GM19463 (cell line): Measurements from ENCODE around the gene COL5A2.

ENCODE experiments used
- ATAC-seq: cut with Tn5 transposase; IDR thresholded peaks from one replicate; pipeline ENCODE4 v1.9.1; 2021; ENCODE audit warnings: mild to moderate bottlenecking, moderate library complexity; ENCODE audit not compliant: unreplicated experiment

The COL5A2 gene

DNA sequence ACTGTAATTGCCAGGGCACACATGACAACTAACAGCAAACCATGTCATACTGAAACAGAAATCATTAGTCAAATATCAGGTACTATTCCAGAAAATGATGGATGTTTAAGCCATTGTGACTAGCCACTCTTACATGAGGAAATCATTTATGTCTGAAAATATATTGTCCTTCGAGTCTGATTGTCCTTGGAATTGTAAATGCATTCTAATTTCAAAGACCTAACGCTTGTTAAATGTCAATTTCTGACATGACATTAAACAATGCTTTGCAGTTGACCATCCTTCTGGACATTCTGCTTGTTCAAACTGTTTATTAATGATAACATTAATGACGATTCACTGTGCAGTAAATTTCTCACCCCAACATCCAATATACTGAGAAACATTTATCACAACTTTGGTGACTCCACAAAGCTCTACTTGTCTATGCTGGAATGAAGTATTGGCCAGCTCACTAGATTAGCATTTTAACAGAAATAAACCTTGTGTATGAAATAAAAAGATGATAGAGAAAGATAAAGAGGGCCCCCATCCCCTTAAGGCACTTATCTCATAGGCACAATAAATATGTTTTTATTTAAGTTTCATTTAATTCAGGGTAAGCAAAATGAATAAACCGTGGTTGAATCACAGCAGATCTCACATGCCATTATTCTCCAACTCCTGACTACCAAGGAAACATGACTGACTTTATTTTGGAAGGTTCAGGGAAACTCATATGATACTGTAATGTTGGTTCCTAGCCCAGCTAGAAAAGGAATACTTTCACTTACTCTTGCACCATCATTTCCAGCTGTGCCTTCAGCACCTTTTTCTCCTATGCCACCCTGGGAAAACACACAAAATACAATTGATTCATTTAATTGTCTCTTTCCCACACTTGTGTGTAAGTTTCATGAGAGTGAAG, 123.1 kb downstream of the COL5A2 start:
- ATAC-seq: no peak

DNA sequence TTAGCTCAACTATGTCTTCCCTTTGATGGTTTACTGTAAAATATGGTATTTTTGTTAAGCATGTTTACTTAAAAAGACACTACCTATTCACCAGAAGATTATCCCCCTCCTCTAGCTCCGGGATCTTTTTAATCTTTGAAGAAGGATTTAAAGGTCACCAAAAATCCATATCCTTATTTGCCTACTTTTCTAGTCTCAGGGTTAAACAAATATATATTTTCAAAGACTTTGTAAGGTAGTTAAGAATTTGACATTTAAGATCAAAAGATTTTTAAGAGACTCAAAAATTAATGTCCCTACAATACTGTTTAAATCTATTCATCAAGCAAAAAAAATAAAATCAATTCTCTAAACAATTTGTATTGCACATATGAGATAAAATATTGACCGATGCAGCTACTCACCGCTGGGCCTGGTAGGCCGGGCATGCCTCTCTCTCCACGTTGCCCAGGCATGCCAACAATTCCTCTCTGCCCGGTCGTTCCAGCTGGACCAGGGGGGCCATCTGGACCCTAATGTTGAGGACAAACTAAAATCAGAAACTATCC, 129.3 kb downstream of the COL5A2 start:
- no peak for ATAC-seq

DNA sequence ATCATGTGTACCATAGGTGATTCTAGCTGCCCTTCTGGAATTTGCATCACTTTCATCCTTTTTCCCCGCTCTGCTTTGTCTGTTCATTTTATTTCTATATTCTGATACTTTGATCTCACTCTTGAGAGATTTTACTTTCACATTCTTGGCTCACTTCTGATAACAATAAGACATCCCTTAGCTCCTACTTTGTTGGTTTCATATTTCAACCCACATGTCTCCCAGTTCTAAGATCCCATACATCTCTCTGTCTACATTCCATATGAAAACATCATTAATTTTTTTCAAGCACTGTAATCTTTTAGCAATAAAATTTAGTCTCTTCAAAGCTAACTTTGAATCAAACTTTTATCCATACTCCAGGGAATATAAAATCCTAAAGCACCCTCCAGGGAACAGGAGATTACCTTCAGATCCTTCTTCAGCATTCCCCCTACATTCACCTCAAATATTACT, 129.8 kb downstream of the COL5A2 start:
- ATAC-seq: no peak

DNA sequence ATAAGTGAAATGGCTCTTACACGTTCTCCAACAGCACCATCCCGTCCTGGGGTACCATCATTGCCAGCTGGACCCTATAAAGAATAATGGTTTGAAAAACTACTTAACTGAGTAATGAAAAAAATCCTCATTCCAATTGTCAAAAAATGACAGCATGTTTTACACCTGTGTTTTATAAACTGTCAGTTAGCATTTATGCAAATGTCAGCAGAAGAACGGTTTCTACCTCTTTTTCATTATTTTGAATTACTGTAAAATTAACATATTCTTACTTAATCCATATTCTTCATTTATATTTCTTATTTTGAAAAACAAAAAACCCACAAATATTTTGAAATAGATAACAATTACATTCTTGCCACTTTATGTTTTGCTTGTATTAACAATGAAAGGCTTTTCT, 131.4 kb downstream of the COL5A2 start:
- no peak for ATAC-seq

DNA sequence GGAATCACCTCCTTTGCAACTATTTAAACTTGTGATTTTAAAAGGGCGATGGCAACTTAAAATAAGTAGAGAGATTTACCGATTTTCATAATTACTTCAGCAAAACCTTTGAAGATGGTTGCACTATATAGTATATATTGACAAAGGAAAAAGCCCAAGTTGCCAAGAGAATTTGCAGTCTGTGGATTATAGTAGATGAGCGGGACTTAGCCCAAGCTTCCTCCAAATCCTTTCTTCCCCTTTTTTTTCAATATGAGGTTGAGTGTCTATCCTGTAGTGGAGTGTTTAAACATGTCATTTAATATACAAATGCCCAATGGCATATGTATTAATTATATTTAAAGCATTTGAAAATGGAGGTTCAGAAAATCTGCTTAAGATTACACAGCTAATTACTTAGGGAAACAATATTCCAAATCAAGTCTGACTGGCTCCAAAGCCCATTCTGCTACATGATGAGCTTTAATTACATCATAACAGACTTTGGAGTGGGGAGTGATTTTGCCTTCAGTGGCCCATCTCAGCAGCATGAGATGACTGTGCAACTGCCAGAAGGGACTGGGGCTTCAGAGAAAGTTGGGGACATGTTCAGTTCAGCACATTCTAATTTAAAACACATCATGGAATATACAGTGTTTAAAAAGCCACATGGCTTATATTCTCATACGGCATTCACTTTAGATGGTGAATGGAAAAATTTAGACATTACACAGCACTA, 132.2 kb downstream of the COL5A2 start:
- no peak for ATAC-seq

DNA sequence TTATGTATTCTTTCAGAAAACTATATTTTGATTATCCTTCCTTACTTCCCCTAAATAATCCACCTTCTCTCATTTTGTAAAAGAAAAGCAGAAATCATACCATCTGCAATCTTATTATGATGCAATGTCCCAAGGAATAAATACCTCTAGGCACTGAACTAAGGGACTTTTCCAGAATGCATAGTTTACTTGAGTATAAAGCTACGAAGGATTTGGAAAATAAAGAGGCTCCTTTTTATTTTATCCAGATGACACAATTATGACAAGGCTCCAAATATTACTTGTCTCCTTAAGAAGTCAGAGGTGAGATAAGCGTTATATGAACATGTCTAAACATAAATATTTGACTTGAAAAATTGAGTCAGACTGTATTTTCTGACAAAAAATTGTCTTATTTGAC, 133.2 kb downstream of the COL5A2 start:
- ATAC-seq: no peak

DNA sequence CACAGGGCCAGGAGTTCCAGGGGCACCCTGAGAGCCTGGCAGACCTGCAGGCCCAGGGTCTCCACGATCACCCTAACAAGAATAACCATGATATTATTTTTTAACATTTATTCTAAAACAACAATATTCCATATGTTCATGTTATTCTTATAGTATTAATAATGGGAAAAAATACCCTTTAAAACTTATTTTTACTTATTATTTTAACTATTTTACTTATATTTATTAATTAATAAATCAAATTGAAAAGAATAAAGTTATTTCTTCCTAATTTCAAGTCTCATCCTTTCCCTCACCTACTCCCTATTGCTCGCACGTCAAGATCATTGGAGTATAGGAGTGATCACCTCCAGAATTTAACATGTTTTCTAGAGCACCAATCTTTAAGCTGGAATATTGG, 133.7 kb downstream of the COL5A2 start:
- no peak for ATAC-seq

DNA sequence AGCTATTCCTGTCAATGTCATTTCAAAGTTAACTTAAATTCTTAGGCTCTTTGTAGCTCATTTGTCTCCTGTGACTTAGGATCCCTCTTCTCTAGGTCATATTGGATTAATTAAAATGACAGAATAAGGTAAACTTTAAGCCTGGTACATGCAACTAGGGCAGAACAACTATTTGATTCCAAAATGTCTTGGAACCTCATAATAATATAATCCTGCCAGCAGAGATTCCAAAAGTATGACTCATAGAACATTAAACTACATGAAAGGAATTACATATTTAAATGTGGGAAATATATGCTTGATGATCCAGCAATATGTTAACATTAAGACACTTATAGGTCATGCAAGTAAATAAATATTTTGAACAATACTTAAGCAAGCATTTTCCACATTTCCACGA, 142.0 kb downstream of the COL5A2 start:
- ATAC-seq: no peak

DNA sequence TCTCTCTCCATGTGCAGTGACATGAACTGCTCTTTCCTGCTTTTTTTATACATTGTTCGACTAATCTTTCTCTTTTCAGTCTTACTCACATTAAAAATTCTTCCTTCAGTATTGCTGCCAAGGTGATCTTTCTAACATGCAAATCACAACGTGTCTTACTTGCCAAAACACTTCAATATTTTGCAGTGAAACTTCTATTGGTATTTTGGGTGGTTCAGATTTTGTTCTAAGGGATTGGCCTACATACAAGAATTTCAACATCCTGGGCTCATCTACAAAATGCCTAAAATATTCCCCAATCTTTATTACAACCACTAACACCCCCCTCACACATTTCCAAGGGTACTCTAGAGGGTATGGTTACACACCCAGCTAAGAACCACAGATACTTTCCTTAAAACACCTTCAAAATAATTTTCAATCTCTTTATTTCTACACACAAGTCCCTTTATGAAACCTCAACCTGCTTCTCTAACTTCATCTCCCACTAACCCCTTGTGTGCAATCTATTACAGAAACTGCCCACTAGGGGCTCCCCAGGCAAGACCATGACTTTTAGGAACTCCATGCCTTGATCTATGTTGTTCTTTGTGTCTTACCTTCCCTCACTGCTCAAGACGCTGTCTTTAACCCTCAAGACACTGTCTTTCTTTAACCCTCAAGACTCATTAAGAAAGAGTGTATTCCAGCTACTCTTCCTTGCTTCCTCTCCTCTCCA, 154.5 kb downstream of the COL5A2 start:
- peak; percentile 65 for ATAC-seq

DNA sequence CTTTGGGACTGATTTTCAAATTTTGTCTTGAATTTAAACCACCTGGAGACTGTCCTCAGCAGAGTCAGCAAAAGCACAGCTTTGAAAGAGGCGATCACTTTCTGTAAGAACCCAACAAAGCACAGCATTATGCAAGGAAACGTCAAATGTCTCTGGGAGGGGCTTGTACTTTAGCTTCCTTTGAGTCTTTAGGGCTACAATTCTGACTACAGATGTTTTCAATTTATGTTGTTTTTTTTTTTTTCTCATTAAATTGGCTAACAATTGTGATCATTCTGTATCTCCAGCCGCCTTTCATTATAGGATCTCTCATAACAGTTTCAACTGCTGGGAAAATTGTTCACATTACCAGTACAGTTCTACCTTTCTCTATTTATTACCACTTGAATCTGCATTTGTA, 157.1 kb downstream of the COL5A2 start:
- no peak for ATAC-seq

DNA sequence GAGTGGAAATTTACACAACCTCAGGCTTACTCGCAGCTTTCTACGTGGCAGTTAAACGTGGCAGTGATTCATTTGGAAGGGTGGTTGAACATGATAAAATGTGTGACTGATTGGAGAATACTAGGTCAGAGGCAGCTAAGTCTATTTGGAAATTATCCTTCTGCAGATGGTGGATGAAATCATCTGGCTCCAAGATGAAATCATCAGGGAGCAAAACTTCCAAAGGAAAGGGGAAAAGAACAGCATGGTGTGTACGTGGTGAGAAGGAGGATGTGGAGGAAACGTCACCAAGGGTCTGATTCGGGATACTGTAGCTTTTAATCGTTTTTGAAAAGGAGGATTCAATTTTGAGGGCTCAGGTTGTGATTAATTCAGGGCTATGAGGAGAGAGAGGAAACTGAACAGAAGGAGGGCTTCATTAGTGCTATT, 157.5 kb downstream of the COL5A2 start:
- no peak for ATAC-seq

DNA sequence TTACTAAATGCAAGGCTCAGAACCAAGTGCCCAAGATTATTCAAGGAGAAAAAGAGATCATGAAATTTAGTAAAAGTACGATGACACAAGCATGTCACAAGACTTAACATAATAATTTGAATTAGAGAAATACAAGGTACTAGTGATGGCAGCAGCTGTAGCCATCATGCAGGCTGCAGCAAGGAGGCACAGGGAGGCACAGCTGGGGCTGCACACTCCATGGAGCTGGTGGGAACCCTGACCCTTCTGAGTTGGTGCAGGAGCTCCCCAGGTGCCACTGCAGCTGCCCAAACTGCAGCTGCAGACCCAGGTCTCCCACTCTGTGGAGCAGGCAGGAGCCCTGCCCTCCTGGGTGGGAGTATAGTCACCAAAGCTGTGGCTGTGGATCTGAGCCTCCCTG, 159.4 kb downstream of the COL5A2 start:
- no peak for ATAC-seq

DNA sequence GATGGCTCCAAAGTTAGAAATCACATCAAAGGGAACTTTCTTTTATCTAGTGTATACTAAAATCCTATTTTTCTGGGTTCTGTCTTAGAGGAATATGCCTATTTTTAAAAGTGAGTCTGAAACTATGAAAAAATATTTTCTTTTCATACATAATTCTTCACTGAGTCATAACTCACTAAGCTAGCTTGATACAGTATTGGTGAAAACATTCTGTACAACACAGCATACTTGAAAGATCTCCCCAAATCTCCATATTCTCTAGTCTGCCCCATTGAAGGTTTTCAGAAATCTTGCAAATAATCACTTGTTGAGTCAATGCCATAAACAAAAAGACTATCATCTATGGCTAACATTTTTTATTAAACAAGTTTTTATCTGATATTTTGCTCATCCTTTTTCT, 160.9 kb downstream of the COL5A2 start:
- ATAC-seq: no peak

DNA sequence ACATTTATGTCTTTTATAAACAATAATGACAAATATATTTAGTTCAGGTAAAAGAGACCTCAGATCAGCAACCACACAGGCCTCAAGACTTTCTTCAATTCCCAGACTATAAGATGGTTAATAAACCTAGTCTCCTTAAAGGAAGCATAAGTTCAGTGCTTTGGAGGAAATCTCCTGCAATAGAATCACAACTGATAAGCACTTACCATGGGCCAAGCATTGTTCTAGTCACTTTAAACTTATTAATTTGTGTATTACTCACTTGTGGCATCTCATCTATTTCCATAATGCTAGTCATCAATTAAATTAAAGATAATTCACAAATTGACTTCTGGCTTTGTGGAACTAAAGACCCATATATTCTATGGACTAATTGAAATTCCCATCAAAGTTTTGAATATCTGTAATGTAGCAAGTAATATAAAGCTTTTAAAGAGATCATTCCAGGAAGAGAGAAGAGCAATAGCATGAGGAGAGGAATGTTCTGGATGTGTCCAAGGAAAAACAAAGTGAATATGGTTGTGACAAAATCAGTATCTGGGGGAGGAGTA, 163.2 kb downstream of the COL5A2 start:
- no peak for ATAC-seq

DNA sequence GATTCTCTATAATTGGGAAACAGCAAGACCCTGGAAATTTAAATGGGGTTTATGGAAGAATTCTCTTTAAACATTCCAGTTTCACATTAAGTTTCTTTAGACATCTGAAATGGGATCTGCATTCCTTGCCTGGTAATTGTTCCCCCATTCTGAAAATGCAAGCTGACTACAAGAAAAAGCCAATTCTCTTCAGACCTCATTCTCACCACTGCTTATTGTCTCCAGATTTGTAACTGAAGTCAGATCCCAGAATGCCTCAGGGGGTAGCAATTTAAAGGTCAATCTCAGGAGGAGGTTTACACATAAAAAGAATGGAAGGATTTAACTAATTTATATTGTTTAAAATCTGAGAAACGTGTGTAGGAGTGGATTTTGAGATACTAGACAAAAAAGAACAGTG, 164.2 kb downstream of the COL5A2 start:
- ATAC-seq: no peak

DNA sequence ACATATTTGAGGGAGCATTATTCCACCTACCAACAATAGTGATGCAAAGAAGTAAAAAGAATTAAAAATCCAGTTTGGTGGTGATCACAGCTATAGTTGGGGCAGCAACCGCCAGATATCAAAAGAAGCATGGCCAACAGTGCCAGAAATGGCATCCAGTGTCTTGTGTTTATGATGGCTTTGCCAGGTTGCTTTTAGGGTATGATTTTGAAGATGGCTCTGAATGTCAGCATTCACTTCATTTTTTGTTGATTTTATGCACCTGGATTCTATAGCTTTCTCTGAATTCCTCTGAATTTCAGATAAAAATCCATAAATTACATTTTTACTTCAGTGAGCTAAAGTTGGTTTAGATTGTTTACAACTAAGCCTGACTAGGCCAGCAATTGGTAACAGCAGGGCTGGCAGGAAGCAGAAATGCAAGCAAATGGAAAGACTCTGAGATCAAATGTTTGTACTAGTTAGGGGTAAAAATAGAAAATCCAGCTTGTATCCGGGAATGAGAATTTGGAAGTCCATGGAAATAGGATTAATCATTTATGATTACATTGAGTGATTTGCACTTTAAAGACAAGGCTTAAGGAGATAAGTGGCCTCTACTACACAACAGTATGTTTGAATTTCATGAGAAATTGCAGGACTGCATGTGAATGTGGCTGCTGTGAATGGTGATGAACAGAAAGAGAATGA, 165.0 kb downstream of the COL5A2 start:
- no peak for ATAC-seq

DNA sequence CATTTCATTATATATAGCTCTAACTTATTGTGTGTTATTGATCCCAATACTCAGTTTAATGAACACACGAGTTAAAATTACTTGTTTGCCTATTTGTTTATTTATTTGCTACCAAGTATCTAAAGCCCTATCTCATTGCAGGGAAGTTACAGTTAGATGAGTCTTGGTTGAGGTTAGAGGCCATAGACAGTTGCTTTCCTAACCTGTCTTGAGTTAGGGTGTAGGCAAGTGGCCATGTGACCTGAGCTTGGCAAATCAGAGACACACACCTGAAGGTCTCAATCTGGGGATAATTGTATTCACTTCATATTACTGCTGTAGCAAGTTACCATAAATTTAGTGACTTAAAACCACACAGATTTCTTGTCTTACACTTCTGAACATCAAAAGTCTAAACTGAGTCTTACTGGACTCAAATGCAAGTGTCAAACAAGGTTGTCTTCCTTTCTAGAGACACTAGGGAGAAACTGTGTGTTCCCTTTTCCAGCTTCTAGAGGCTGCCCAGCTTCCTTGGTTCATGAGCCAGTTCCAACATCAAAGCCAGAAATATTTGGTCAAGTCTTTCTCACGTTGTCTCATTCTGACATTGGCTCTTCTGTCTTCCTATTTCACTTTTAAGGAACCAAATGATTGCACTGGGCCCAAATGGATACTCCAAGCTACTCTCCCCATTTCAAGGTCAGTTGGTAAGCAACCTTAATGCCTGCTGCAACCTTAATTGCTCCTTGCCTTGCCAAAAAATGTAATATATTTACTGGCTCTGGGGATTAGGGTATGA, 165.7 kb downstream of the COL5A2 start:
- no peak for ATAC-seq

DNA sequence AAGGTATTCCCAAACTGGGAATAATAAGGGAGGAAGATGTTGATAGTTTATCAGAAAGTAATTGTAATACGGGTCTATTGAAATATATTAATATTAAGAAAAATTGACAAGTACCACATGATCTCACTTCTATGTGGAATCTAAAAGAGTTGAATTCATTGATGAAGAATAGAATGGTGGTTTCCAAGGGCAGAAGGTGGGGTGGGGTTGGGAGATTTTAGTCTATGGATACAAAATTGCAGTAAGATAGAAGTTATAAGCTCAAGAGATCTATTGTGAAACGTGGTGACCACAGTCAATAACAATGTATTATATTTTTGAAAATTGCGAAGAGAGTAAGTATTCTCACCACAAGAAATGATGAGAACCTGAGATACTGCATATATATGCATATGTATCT, 166.5 kb downstream of the COL5A2 start:
- ATAC-seq: no peak

DNA sequence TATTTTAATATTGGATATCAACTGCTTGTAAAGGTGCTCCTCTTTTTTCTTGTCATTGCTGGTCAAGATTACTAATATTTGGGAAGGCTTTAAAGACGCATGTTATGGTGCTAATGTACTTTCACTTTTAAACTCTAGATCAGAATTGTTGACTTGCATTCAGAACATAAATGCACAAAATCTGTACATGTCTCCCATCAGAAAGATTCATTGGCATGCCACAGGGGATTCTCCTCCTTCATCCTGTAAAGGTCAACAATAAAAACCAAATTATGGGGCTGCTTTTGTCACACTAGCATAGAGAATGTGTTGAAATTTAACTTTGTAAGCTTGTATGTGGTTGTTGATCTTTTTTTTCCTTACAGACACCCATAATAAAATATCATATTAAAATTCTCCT, 167.2 kb downstream of the COL5A2 start:
- no peak for ATAC-seq

DNA sequence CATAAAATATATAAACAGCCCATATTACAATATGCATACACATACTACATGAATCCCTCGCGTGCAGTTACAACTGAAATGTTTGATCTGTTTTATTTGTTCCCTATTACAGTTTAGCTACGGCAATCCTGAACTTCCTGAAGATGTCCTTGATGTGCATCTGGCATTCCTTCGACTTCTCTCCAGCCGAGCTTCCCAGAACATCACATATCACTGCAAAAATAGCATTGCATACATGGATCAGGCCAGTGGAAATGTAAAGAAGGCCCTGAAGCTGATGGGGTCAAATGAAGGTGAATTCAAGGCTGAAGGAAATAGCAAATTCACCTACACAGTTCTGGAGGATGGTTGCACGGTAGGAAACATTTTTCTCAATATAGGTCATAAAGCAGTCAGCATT, 169.0 kb downstream of the COL5A2 start:
- ATAC-seq: no peak
